ENCODE results near the gene NOTCH1.
"Not testable (repeated sequence)": the region's sequence is repeated elsewhere in the genome, so short reads cannot be mapped to it uniquely, and the experiment has no call there.

NOTCH1 gene

GRCh38 chr9:136578915-136579649, 33.2 kb upstream of the NOTCH1 start:
- no peak for DNase-seq (ENCODE audit: low read depth)

- no peak for DNase-seq (ENCODE audit: low read depth)
Observed at GRCh38 chr9:136578626-136578914, 32.7 kb upstream of the NOTCH1 start.

GRCh38 chr9:136577941-136578625, 32.2 kb upstream of the NOTCH1 start:
- DNase-seq (ENCODE audit: low read depth), result no peak

- no peak for DNase-seq (ENCODE audit: low read depth)
Observed at GRCh38 chr9:136576269-136576626, 30.4 kb upstream of the NOTCH1 start.

GRCh38 chr9:136575626-136576268, 29.9 kb upstream of the NOTCH1 start:
- DNase-seq (ENCODE audit: low read depth), result no peak

GRCh38 chr9:136574606-136575005, 28.8 kb upstream of the NOTCH1 start:
- not testable (repeated sequence) for DNase-seq (ENCODE audit: low read depth)

GRCh38 chr9:136572828-136573625, 27.2 kb upstream of the NOTCH1 start:
- no peak for DNase-seq (ENCODE audit: low read depth)

GRCh38 chr9:136572003-136572827, 26.4 kb upstream of the NOTCH1 start:
- no peak for DNase-seq (ENCODE audit: low read depth)

GRCh38 chr9:136571531-136571930, 25.7 kb upstream of the NOTCH1 start:
- no peak for DNase-seq (ENCODE audit: low read depth)

GRCh38 chr9:136570916-136571315, 25.1 kb upstream of the NOTCH1 start:
- no peak for DNase-seq (ENCODE audit: low read depth)

- no peak for DNase-seq (ENCODE audit: low read depth)
Observed at GRCh38 chr9:136570191-136570845, 24.5 kb upstream of the NOTCH1 start.

GRCh38 chr9:136569526-136570148, 23.8 kb upstream of the NOTCH1 start:
- DNase-seq (ENCODE audit: low read depth), result no peak

GRCh38 chr9:136568288-136569081, 22.6 kb upstream of the NOTCH1 start:
- DNase-seq (ENCODE audit: low read depth), result no peak

GRCh38 chr9:136567651-136568287, 21.9 kb upstream of the NOTCH1 start:
- DNase-seq (ENCODE audit: low read depth), result no peak

- DNase-seq (ENCODE audit: low read depth), result no peak
Observed at GRCh38 chr9:136566901-136567300, 21.1 kb upstream of the NOTCH1 start.

GRCh38 chr9:136566553-136566895, 20.7 kb upstream of the NOTCH1 start:
- no peak for DNase-seq (ENCODE audit: low read depth)

GRCh38 chr9:136565715-136566552, 20.1 kb upstream of the NOTCH1 start:
- no peak for DNase-seq (ENCODE audit: low read depth)

- no peak for DNase-seq (ENCODE audit: low read depth)
Observed at GRCh38 chr9:136565086-136565714, 19.4 kb upstream of the NOTCH1 start.
